Progenitor cell of endocrine pancreas (in vitro differentiated cells): ENCODE measurements around the gene ITGB8. TPM values are rescaled to one million over a fixed set of nuclear protein-coding genes. Genes with fewer than 3 reads are reported as not detected.

Experiments
- DNase-seq: peaks from one replicate; pipeline ENCODE4 v3.0.0; 2021; ENCODE audit warnings: low spot score; ENCODE audit not compliant: unreplicated experiment
- H3K27ac Mint-ChIP-seq: 2 replicates; pipeline ENCODE4 v1.8.0; 2021; ENCODE audit warnings: mild to moderate bottlenecking, moderate library complexity, mixed read lengths
- H3K27me3 Mint-ChIP-seq: 2 replicates; pipeline ENCODE4 v1.8.0; 2021; ENCODE audit warnings: mixed read lengths
- H3K36me3 Mint-ChIP-seq: 2 replicates; pipeline ENCODE4 v1.8.0; 2022; ENCODE audit warnings: mixed read lengths; ENCODE audit not compliant: insufficient read depth
- H3K4me1 Mint-ChIP-seq: 2 replicates; pipeline ENCODE4 v1.8.0; 2021; ENCODE audit warnings: low read depth, mixed read lengths
- H3K4me3 Mint-ChIP-seq: 2 replicates; pipeline ENCODE4 v1.8.0; 2021; ENCODE audit warnings: low read depth, mild to moderate bottlenecking, moderate library complexity, mixed read lengths
- H3K9me3 Mint-ChIP-seq: 2 replicates; pipeline ENCODE4 v1.8.0; 2021; ENCODE audit warnings: low read depth, mixed read lengths
- total RNA-seq: library from RNA; stranded (reverse); gene quantifications from 2 replicates; pipeline ENCODE4 v1.2.1, GENCODE V29; 2021
- TF ChIP-seq, protein P1 (sequence below): fragments of 200-600 bp; sonication (generic); IDR thresholded peaks from one replicate; pipeline ENCODE4 v1.5.0; 2021; ENCODE audit warnings: antibody characterized with exemption, mild to moderate bottlenecking; ENCODE audit not compliant: unreplicated experiment

ITGB8 gene
- total RNA-seq, 1 donor from 2014 or later, result 37.2 TPM

DNA sequence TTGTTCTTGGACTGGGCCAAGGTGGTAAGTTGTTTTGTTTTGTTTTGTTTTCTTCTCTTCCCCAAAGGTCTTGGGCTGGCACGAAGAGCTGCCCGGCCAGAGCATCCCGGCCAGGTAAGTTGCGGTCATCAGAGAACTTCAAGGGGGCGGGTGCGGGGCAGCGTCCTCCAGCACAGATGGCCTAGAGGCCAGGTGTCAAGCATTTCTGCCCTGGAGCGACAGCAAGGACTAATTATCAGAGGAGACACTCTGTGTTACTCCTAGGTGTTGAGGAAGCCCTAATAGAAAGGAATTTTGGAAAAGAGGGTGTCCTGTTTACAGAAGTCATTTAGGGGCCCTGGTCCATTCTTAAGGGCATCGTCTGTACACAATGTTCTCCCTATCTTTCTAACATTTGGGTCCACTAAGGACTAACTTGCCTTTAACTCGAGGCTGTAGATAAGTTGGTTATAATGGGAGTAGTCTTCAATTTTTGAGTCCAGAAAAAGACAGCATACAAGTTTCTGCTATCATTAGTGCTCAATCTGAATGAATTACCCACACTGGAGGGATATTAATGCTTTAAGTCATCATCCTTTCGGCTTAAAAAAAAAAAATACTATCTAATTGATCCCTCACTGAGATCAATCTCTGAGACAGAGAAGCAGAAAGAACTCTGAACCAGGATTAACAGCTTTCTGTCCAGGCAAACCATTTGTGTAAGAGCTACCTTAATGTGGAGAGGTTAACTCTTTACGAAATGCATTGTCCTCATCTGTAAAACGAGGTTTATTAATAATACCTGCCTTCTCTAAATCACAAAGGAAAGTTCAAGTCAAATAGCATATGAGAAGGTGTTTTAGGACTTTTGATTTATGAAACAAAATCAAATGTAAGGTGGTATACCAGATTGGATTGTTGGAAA, 1.5 kb downstream of the ITGB8 start:
- H3K9me3 Mint-ChIP-seq, result no peaks in the 10 kb centered on the region
- no peaks in the 10 kb centered on the region for H3K27me3 Mint-ChIP-seq
- peak overlapping the region; percentile 95 for H3K4me3 Mint-ChIP-seq
- DNase-seq, result no peak
- H3K36me3 Mint-ChIP-seq, result peaks cover 11% of the 10 kb centered on the region
- H3K4me1 Mint-ChIP-seq, result peaks cover 30% of the 10 kb centered on the region
- peak overlapping the region; percentile 99 for H3K27ac Mint-ChIP-seq
- TF ChIP-seq, protein P1, sequence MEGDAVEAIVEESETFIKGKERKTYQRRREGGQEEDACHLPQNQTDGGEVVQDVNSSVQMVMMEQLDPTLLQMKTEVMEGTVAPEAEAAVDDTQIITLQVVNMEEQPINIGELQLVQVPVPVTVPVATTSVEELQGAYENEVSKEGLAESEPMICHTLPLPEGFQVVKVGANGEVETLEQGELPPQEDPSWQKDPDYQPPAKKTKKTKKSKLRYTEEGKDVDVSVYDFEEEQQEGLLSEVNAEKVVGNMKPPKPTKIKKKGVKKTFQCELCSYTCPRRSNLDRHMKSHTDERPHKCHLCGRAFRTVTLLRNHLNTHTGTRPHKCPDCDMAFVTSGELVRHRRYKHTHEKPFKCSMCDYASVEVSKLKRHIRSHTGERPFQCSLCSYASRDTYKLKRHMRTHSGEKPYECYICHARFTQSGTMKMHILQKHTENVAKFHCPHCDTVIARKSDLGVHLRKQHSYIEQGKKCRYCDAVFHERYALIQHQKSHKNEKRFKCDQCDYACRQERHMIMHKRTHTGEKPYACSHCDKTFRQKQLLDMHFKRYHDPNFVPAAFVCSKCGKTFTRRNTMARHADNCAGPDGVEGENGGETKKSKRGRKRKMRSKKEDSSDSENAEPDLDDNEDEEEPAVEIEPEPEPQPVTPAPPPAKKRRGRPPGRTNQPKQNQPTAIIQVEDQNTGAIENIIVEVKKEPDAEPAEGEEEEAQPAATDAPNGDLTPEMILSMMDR, result no peak

DNA sequence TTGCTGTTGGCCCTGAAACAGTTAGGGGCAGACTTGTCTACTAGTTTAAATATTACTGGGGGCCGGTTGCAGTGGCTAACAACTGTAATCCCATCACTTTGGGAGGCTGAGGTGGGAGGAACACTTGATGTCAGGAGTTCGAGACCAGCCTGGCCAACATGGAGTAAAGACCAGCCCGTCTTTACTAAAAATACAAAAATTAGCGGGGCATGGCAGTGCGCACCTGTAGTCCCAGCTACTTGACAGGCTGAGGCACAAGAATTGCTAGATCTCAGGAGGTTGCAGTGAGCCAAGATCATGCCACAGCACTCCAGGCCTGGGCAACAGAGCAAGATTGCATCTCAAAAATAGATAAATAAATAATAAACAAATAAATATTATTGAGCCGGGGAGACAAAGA, 7.6 kb downstream of the ITGB8 start:
- Mint-ChIP-seq H3K36me3 (peaks cover 32% of the 10 kb centered on the region), H3K27me3 (no peaks in the 10 kb centered on the region), H3K9me3 (no peaks in the 10 kb centered on the region), H3K4me1 (peaks cover 44% of the 10 kb centered on the region), H3K27ac (no peak overlapping the region), H3K4me3 (no peak overlapping the region)
- TF ChIP-seq, protein P1, result no peak
- no peak for DNase-seq

DNA sequence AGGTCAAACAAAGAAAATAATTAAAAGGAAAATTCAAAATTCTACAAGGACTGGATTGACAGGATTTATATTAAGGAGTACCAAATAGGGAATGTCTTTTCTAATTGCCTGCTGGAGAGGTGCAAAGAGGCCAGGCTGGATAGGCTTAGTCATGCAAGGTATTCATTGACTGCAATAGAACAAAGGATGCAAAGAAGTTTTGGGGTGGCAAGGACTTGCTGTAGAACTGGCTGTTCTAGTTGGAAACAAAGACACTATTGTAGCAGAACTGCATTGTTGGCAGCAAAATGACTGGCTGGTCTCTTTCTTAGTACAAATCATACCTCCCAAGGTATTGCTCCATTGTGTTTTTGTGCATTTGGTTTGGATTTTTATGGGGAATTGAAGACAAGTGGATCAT, 10.1 kb downstream of the ITGB8 start:
- H3K4me3 Mint-ChIP-seq, result no peak overlapping the region
- H3K4me1 Mint-ChIP-seq, result peaks cover 30% of the 10 kb centered on the region
- TF ChIP-seq, protein P1, result no peak
- no peaks in the 10 kb centered on the region for H3K9me3 Mint-ChIP-seq
- H3K27ac Mint-ChIP-seq, result peak overlapping the region; percentile 98
- no peak for DNase-seq
- no peaks in the 10 kb centered on the region for H3K27me3 Mint-ChIP-seq
- peaks cover 27% of the 10 kb centered on the region for H3K36me3 Mint-ChIP-seq

DNA sequence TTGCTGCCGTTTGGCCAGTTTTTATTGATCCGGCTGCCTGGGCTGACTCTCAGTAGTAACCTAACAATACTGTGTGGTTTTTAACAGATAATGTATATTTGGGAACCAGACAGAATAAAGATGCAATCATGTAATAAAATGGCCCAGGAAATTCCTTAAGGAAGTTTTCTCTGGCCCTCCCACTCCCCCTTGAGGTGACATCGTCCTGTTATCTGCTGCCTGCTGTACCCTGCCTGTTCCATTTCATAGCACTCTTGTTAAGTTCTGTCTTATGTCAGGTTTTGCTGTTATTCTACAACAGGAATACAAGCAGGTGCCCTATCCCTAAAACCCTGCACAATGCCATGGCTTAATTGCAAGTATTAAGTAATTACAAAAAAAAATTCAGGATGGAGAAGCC, 12.5 kb downstream of the ITGB8 start:
- no peak for DNase-seq
- TF ChIP-seq, protein P1, result peak; percentile 31
- Mint-ChIP-seq H3K27ac (peak overlapping the region; percentile 82), H3K36me3 (peaks cover 22% of the 10 kb centered on the region), H3K27me3 (no peaks in the 10 kb centered on the region), H3K9me3 (no peaks in the 10 kb centered on the region), H3K4me3 (no peak overlapping the region), H3K4me1 (peaks cover 26% of the 10 kb centered on the region)

DNA sequence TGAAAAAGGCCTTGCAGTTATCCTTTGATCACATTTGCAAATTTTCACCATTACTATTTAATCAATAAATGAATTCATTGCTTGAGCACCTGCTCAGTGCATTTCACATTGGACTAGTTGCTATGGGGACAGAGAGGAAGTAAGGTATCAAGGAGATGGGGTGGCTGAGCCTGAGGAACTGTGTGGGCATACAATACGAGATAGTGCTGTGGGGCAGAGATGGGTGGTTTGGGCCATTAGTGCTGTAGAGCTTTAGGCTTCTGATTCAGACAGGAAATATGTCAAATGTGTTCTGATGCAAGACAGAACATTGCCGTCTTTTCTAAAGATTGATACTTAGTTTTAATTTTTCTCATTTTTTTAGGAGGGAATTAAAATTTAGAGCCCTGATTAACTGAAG, 13.2 kb downstream of the ITGB8 start:
- no peak overlapping the region for H3K27ac Mint-ChIP-seq
- no peaks in the 10 kb centered on the region for H3K9me3 Mint-ChIP-seq
- H3K4me3 Mint-ChIP-seq, result no peak overlapping the region
- no peaks in the 10 kb centered on the region for H3K27me3 Mint-ChIP-seq
- peaks cover 26% of the 10 kb centered on the region for H3K4me1 Mint-ChIP-seq
- DNase-seq, result no peak
- TF ChIP-seq, protein P1, result no peak
- peaks cover 25% of the 10 kb centered on the region for H3K36me3 Mint-ChIP-seq
